A673 (cell line): ENCODE measurements around the gene HMCN1. TPM values are rescaled to one million over a fixed set of nuclear protein-coding genes. Genes with fewer than 3 reads are reported as not detected.

ENCODE experiments used
- BruUV-seq: library from RNA; stranded (reverse); fragments of 400-500 nt; replicated peaks from 2 replicates; lab custom pipeline; 2021; lab: Mats Ljungman, UMichigan
- CTCF ChIA-PET: fragments of 300-600 bp; sonication (Branson Sonifier 250); formaldehyde crosslinking; loops from one replicate; lab custom pipeline; 2022; ENCODE audit warnings: antibody characterized with exemption; lab: Charles Lee
- POLR2A ChIA-PET: fragments of 300-600 bp; sonication (Branson Sonifier 250); formaldehyde crosslinking; loops from one replicate; lab custom pipeline; 2022; ENCODE audit warnings: antibody characterized with exemption; ENCODE audit not compliant: low non-redundant PET; lab: Charles Lee
- DNase-seq: peaks from one replicate; pipeline ENCODE4 v3.0.0-alpha.2; 2015; ENCODE audit warnings: low spot score
- H3K27ac ChIP-seq: fragments of 200-600 bp; sonication (generic); 2 replicates; pipeline ENCODE4 v1.5.1; 2016; ENCODE audit warnings: mixed run types, low read depth, mild to moderate bottlenecking, mixed read lengths, antibody characterized with exemption, low read length; ENCODE audit not compliant: poor library complexity, severe bottlenecking
- H3K27me3 ChIP-seq: fragments of 200-600 bp; sonication (generic); replicated peaks from 2 replicates; pipeline ENCODE4 v1.6.1; 2017; ENCODE audit warnings: mixed run types, low read depth, mild to moderate bottlenecking, mixed read lengths, antibody characterized with exemption, low read length; ENCODE audit not compliant: insufficient read depth, poor library complexity
- H3K36me3 ChIP-seq: fragments of 200-600 bp; sonication (generic); 2 replicates; pipeline ENCODE4 v1.6.1; 2016; ENCODE audit warnings: mixed run types, mild to moderate bottlenecking, mixed read lengths, antibody characterized with exemption, low read length; ENCODE audit not compliant: insufficient read depth, poor library complexity, severe bottlenecking
- H3K4me1 ChIP-seq: fragments of 200-600 bp; sonication (generic); 2 replicates; pipeline ENCODE4 v1.6.1; 2017; ENCODE audit warnings: mixed run types, mild to moderate bottlenecking, mixed read lengths, antibody characterized with exemption, low read length; ENCODE audit not compliant: insufficient read depth, poor library complexity, severe bottlenecking
- H3K4me3 ChIP-seq: fragments of 200-600 bp; sonication (generic); 2 replicates; pipeline ENCODE4 v1.5.1; 2016; ENCODE audit warnings: low read depth, mixed run types, mild to moderate bottlenecking, mixed read lengths, low read length; ENCODE audit not compliant: poor library complexity, severe bottlenecking
- H3K9me3 ChIP-seq: fragments of 200-600 bp; sonication (generic); 2 replicates; pipeline ENCODE4 v1.6.1; 2016; ENCODE audit warnings: mixed run types, low read depth, mild to moderate bottlenecking, mixed read lengths, antibody characterized with exemption, low read length; ENCODE audit not compliant: poor library complexity, severe bottlenecking
- CTCF ChIP-seq: fragments of 300-800, 200-600 bp; sonication (generic); conservative IDR thresholded peaks from 2 replicates; pipeline ENCODE4 v1.5.1; 2017; ENCODE audit warnings: low read depth, mild to moderate bottlenecking, antibody characterized with exemption, low read length, moderate library complexity, mixed read lengths
- EZH2 ChIP-seq: fragments of 200-600 bp; sonication (generic); IDR thresholded peaks from 2 replicates; pipeline ENCODE4 v1.6.1; 2017; ENCODE audit warnings: borderline replicate concordance, low read depth, mild to moderate bottlenecking, mixed read lengths, antibody characterized with exemption, low read length; ENCODE audit not compliant: poor library complexity, severe bottlenecking
- intact Hi-C: fragments of 100-400 bp; cut with micrococcal nuclease; formaldehyde crosslinking; loops from one replicate; pipeline ENCODE4 v1.10.0; 2022; ENCODE audit not compliant: unreplicated experiment
- total RNA-seq: library from RNA; stranded (reverse); gene quantifications from 2 replicates; pipeline ENCODE4 v1.2.3, GENCODE V29; 2021

HMCN1 gene
- total RNA-seq, 1 experiment from 2014 or later = 134 TPM

- Histone ChIP-seq H3K4me3 (no peak overlapping the region), H3K9me3 (no peaks in the 10 kb centered on the region), H3K4me1 (no peaks in the 10 kb centered on the region), H3K27ac (no peak overlapping the region), H3K27me3 (no peaks in the 10 kb centered on the region), H3K36me3 (peaks cover 71% of the 10 kb centered on the region)
- DNase-seq = no peak
- intact Hi-C loops = no loop called here
- CTCF ChIA-PET = no interaction called here
- POLR2A ChIA-PET = no interaction called here
- BruUV-seq = no TSS peak
- TF ChIP-seq CTCF (no peak), EZH2 (no peak)
Measured at GRCh38 chr1:186104459-186104858, 370.3 kb downstream of the HMCN1 start.

GRCh38 chr1:186112280-186112679, 378.1 kb downstream of the HMCN1 start:
- peaks cover 93% of the 10 kb centered on the region for H3K36me3 ChIP-seq
- TF ChIP-seq CTCF = no peak
- no peak for TF ChIP-seq EZH2
- no peaks in the 10 kb centered on the region for H3K9me3 ChIP-seq
- H3K27ac ChIP-seq = no peak overlapping the region
- intact Hi-C loops = no loop called here
- BruUV-seq = no TSS peak
- CTCF ChIA-PET = no interaction called here
- POLR2A ChIA-PET = no interaction called here
- H3K27me3 ChIP-seq = no peaks in the 10 kb centered on the region
- no peak for DNase-seq
- H3K4me3 ChIP-seq = no peak overlapping the region
- H3K4me1 ChIP-seq = no peaks in the 10 kb centered on the region

- no peak for TF ChIP-seq CTCF
- no peak for TF ChIP-seq EZH2
- intact Hi-C loops = no loop called here
- Histone ChIP-seq H3K36me3 (peaks cover 93% of the 10 kb centered on the region), H3K4me3 (no peak overlapping the region), H3K9me3 (no peaks in the 10 kb centered on the region), H3K27ac (no peak overlapping the region), H3K27me3 (no peaks in the 10 kb centered on the region), H3K4me1 (no peaks in the 10 kb centered on the region)
- no peak for DNase-seq
- CTCF ChIA-PET = no interaction called here
- POLR2A ChIA-PET = no interaction called here
- BruUV-seq = no TSS peak
Measured at GRCh38 chr1:186113461-186113860, 379.3 kb downstream of the HMCN1 start.
